WTC11 (cell line): ENCODE measurements around the gene MROH9. TPM values are rescaled to one million over a fixed set of nuclear protein-coding genes. Genes with fewer than 3 reads are reported as not detected.

ENCODE experiments used
- ATAC-seq: fragments of 200-7000 bp; cut with Tn5 transposase; 2 replicates; pipeline ENCODE4 v1.10.0; 2021; ENCODE audit warnings: mild to moderate bottlenecking, moderate library complexity
- CTCF ChIA-PET: fragments of 300-600 bp; sonication (Branson Sonifier 250); formaldehyde crosslinking; loops from one replicate; lab custom pipeline; 2021; ENCODE audit warnings: antibody characterized with exemption; lab: Charles Lee
- POLR2A ChIA-PET: fragments of 350-600 bp; sonication (Branson Sonifier 250); formaldehyde crosslinking; loops from one replicate; lab custom pipeline; 2021; ENCODE audit warnings: antibody characterized with exemption; lab: Charles Lee
- DNase-seq: peaks from one replicate; pipeline ENCODE4 v3.0.0; 2021; ENCODE audit warnings: low spot score
- H3K27ac Mint-ChIP-seq: 2 replicates; pipeline ENCODE4 v1.8.0; 2021; ENCODE audit warnings: mixed read lengths
- H3K27me3 Mint-ChIP-seq: 2 replicates; pipeline ENCODE4 v1.8.0; 2021; ENCODE audit warnings: low read depth, mild to moderate bottlenecking, moderate library complexity, mixed read lengths
- H3K36me3 Mint-ChIP-seq: 2 replicates; pipeline ENCODE4 v1.8.0; 2021; ENCODE audit warnings: mixed read lengths
- H3K4me1 Mint-ChIP-seq: 2 replicates; pipeline ENCODE4 v1.8.0; 2022; ENCODE audit warnings: mixed read lengths
- H3K4me3 Mint-ChIP-seq: 2 replicates; pipeline ENCODE4 v1.8.0; 2021; ENCODE audit warnings: mild to moderate bottlenecking, moderate library complexity, mixed read lengths
- H3K9me3 Mint-ChIP-seq: 2 replicates; pipeline ENCODE4 v1.8.0; 2021; ENCODE audit warnings: mixed read lengths
- E2F5 ChIP-seq: sonication (generic); formaldehyde crosslinking; IDR thresholded peaks from 2 replicates; pipeline ENCODE4 v1.8.1; 2022; ENCODE audit warnings: mild to moderate bottlenecking, moderate library complexity, missing genetic modification reagents
- ERG ChIP-seq: fragments of 250-450 bp; sonication (Bioruptor Pico); IDR thresholded peaks from 2 replicates; pipeline ENCODE4 v1.8.0; 2021; ENCODE audit warnings: mild to moderate bottlenecking
- ETV6 ChIP-seq: sonication (generic); formaldehyde crosslinking; IDR thresholded peaks from 2 replicates; pipeline ENCODE4 v1.8.1; 2022; ENCODE audit warnings: mild to moderate bottlenecking, missing genetic modification reagents
- FOXK1 ChIP-seq: sonication (generic); formaldehyde crosslinking; IDR thresholded peaks from 2 replicates; pipeline ENCODE4 v1.8.0; 2022; ENCODE audit warnings: mild to moderate bottlenecking, moderate library complexity, missing genetic modification reagents
- MXD4 ChIP-seq: fragments of 250-450 bp; sonication (Bioruptor Pico); IDR thresholded peaks from 2 replicates; pipeline ENCODE4 v1.8.0; 2021; ENCODE audit warnings: mild to moderate bottlenecking, moderate library complexity, borderline replicate concordance
- OVOL2 ChIP-seq: fragments of 250-450 bp; sonication (Bioruptor Pico); IDR thresholded peaks from 2 replicates; pipeline ENCODE4 v1.9.0; 2021; ENCODE audit warnings: mild to moderate bottlenecking, borderline replicate concordance
- PRDM15 ChIP-seq: sonication (generic); formaldehyde crosslinking; IDR thresholded peaks from 2 replicates; pipeline ENCODE4 v1.8.0; 2022; ENCODE audit warnings: missing genetic modification reagents
- RELA ChIP-seq: sonication (generic); formaldehyde crosslinking; IDR thresholded peaks from 2 replicates; pipeline ENCODE4 v1.8.1; 2022; ENCODE audit warnings: missing genetic modification reagents, mild to moderate bottlenecking, borderline replicate concordance
- SOX15 ChIP-seq: fragments of 250-450 bp; sonication (Bioruptor Pico); IDR thresholded peaks from 2 replicates; pipeline ENCODE4 v1.9.0; 2021; ENCODE audit warnings: mild to moderate bottlenecking
- STAT6 ChIP-seq: sonication (generic); formaldehyde crosslinking; conservative IDR thresholded peaks from 2 replicates; pipeline ENCODE4 v1.8.1; 2023; ENCODE audit warnings: mild to moderate bottlenecking, low read depth, missing genetic modification reagents, moderate library complexity
- TCF7 ChIP-seq: sonication (generic); formaldehyde crosslinking; IDR thresholded peaks from 2 replicates; pipeline ENCODE4 v1.8.0; 2022; ENCODE audit warnings: mild to moderate bottlenecking, low read depth, missing genetic modification reagents, moderate library complexity
- TEAD1 ChIP-seq: sonication (generic); formaldehyde crosslinking; IDR thresholded peaks from 2 replicates; pipeline ENCODE4 v1.8.0; 2022; ENCODE audit warnings: mild to moderate bottlenecking, missing genetic modification reagents
- TP53 ChIP-seq: sonication (generic); formaldehyde crosslinking; IDR thresholded peaks from 2 replicates; pipeline ENCODE4 v1.8.1; 2023; ENCODE audit warnings: mild to moderate bottlenecking, missing genetic modification reagents
- USF1 ChIP-seq: sonication (generic); formaldehyde crosslinking; IDR thresholded peaks from 2 replicates; pipeline ENCODE4 v1.8.0; 2022; ENCODE audit warnings: mild to moderate bottlenecking, missing genetic modification reagents
- USF2 ChIP-seq: sonication (generic); formaldehyde crosslinking; IDR thresholded peaks from 2 replicates; pipeline ENCODE4 v1.8.1; 2023; ENCODE audit warnings: mild to moderate bottlenecking, missing genetic modification reagents, moderate library complexity
- ZBTB21 ChIP-seq: sonication (generic); formaldehyde crosslinking; IDR thresholded peaks from 2 replicates; pipeline ENCODE4 v1.8.1; 2023; ENCODE audit warnings: mild to moderate bottlenecking, missing genetic modification reagents, borderline replicate concordance
- ZNF219 ChIP-seq: sonication (generic); formaldehyde crosslinking; IDR thresholded peaks from 2 replicates; pipeline ENCODE4 v1.8.0; 2023; ENCODE audit warnings: missing genetic modification reagents, mild to moderate bottlenecking, borderline replicate concordance
- ZNF263 ChIP-seq: sonication (generic); formaldehyde crosslinking; IDR thresholded peaks from 2 replicates; pipeline ENCODE4 v1.8.1; 2022; ENCODE audit warnings: low read depth, mild to moderate bottlenecking, moderate library complexity, missing genetic modification reagents
- ZNF317 ChIP-seq: sonication (generic); formaldehyde crosslinking; IDR thresholded peaks from 2 replicates; pipeline ENCODE4 v1.8.1; 2023; ENCODE audit warnings: low read depth, mild to moderate bottlenecking, moderate library complexity, missing genetic modification reagents, borderline replicate concordance
- ZNF423 ChIP-seq: fragments of 250-450 bp; sonication (Bioruptor Pico); IDR thresholded peaks from 2 replicates; pipeline ENCODE4 v2.1.2; 2022; ENCODE audit warnings: mild to moderate bottlenecking, moderate library complexity
- ZNF671 ChIP-seq: fragments of 250-450 bp; sonication (Bioruptor Pico); IDR thresholded peaks from 2 replicates; pipeline ENCODE4 v1.8.0; 2021; ENCODE audit warnings: mild to moderate bottlenecking
- ZSCAN18 ChIP-seq: fragments of 250-450 bp; sonication (Bioruptor Pico); IDR thresholded peaks from 2 replicates; pipeline ENCODE4 v2.1.2; 2022; ENCODE audit warnings: mild to moderate bottlenecking, moderate library complexity
- total RNA-seq: library from RNA; stranded (reverse); gene quantifications from 3 replicates; pipeline ENCODE4 v1.2.3, GENCODE V29; 2021

MROH9 gene
- total RNA-seq, 1 experiment from 2014 or later = not detected

- TF ChIP-seq ZNF423 (CRISPR knock-in tag) (no peak), MXD4 (CRISPR knock-in tag) (no peak)
- TF ChIP-seq, all 79 proteins: peak for 0
Observed at GRCh38 chr1:171037626-171038025, 102.3 kb downstream of the MROH9 start (continued).

GRCh38 chr1:171038284-171038683 is 103.0 kb downstream of the MROH9 start:
- DNase-seq (no peak), ATAC-seq (no peak)
- TF ChIP-seq OVOL2 (CRISPR knock-in tag) (no peak), SOX15 (CRISPR knock-in tag) (no peak), ZSCAN18 (no peak), ZBTB21 (CRISPR knock-in tag) (no peak), TCF7 (no peak), TP53 (CRISPR knock-in tag) (no peak), ERG (no peak), STAT6 (no peak), ZNF671 (CRISPR knock-in tag) (no peak), FOXK1 (no peak), RELA (CRISPR knock-in tag) (no peak), ZNF219 (no peak)
- Mint-ChIP-seq H3K27me3 (no peaks in the 10 kb centered on the region), H3K4me1 (peaks cover 4% of the 10 kb centered on the region), H3K9me3 (0 out of 2 replicates have a peak, but pooled peaks cover 5% of the 10 kb centered on the region), H3K36me3 (no peaks in the 10 kb centered on the region), H3K27ac (no peak overlapping the region), H3K4me3 (no peak overlapping the region)
- ChIA-PET CTCF (no interaction called here), POLR2A (no interaction called here)

- Mint-ChIP-seq H3K27ac (no peak overlapping the region), H3K36me3 (no peaks in the 10 kb centered on the region), H3K9me3 (peaks cover 27% of the 10 kb centered on the region), H3K4me3 (no peak overlapping the region), H3K4me1 (0 out of 2 replicates have a peak, but pooled peaks cover 1% of the 10 kb centered on the region), H3K27me3 (no peaks in the 10 kb centered on the region)
- ATAC-seq (no peak), DNase-seq (no peak)
- ChIA-PET POLR2A (no interaction called here), CTCF (no interaction called here)
- TF ChIP-seq USF1 (no peak), SOX15 (CRISPR knock-in tag) (no peak), ZNF219 (no peak), E2F5 (CRISPR knock-in tag) (no peak), OVOL2 (CRISPR knock-in tag) (no peak), ZNF317 (no peak), USF2 (CRISPR knock-in tag) (no peak), ETV6 (no peak), TP53 (CRISPR knock-in tag) (no peak), PRDM15 (CRISPR knock-in tag) (no peak), TEAD1 (no peak), ZNF263 (CRISPR knock-in tag) (no peak)
Observed at GRCh38 chr1:171048014-171048413, 112.7 kb downstream of the MROH9 start.
